SU-DHL-6 (cell line): Measurements from ENCODE around the gene THBS3.

Source experiments
- H2AFZ ChIP-seq: fragments of 200-600 bp; sonication (generic); 2 replicates; pipeline ENCODE4 v1.6.1; 2014; ENCODE audit warnings: low read depth, mild to moderate bottlenecking, moderate library complexity, mixed read lengths, antibody characterized with exemption, low read length; ENCODE audit not compliant: severe bottlenecking
- H3F3A ChIP-seq: fragments of 200-600 bp; shearing (Covaris generic); 2 replicates; pipeline ENCODE4 v1.6.0; 2016; ENCODE audit warnings: antibody characterized with exemption, mild to moderate bottlenecking; ENCODE audit not compliant: insufficient read depth
- H3K27ac ChIP-seq: fragments of 200-600 bp; sonication (generic); 2 replicates; pipeline ENCODE4 v1.5.1; 2016; ENCODE audit warnings: low read depth, mild to moderate bottlenecking, low read length, moderate library complexity, mixed read lengths
- H3K27me3 ChIP-seq: fragments of 200-600 bp; sonication (generic), shearing (Covaris generic); 2 replicates; pipeline ENCODE4 v1.6.0; 2014; ENCODE audit warnings: mild to moderate bottlenecking, low read length
- H3K36me3 ChIP-seq: fragments of 200-600 bp; sonication (generic); 2 replicates; pipeline ENCODE4 v1.6.1; 2014; ENCODE audit warnings: mild to moderate bottlenecking, low read length, mixed read lengths
- H3K4me2 ChIP-seq: fragments of 300-600, 200-600 bp; shearing (Covaris generic), sonication (generic); 2 replicates; pipeline ENCODE4 v1.6.0; 2014; ENCODE audit warnings: low read length, low read depth, mild to moderate bottlenecking; ENCODE audit not compliant: poor library complexity, severe bottlenecking
- H3K4me3 ChIP-seq: fragments of 200-600 bp; sonication (generic); 2 replicates; pipeline ENCODE4 v1.5.1; 2014; ENCODE audit warnings: antibody characterized with exemption, low read length, mild to moderate bottlenecking, mixed read lengths; ENCODE audit not compliant: insufficient read depth, poor library complexity, severe bottlenecking
- H3K79me2 ChIP-seq: fragments of 200-600 bp; sonication (generic); 2 replicates; pipeline ENCODE4 v1.6.1; 2014; ENCODE audit warnings: mild to moderate bottlenecking, low read length, moderate library complexity; ENCODE audit not compliant: insufficient read depth
- H3K9ac ChIP-seq: fragments of 200-600 bp; sonication (generic); 2 replicates; pipeline ENCODE4 v1.7.0; 2014; ENCODE audit warnings: mild to moderate bottlenecking, low read length
- H3K9me2 ChIP-seq: fragments of 200-600 bp; sonication (generic); replicated peaks from 2 replicates; pipeline ENCODE4 v1.6.1; 2014; ENCODE audit warnings: low read length; ENCODE audit not compliant: insufficient read depth
- H3K9me3 ChIP-seq: fragments of 200-600 bp; sonication (generic); 2 replicates; pipeline ENCODE4 v1.6.1; 2014; ENCODE audit warnings: low read length, mixed read lengths; ENCODE audit not compliant: insufficient read depth
- H4K20me1 ChIP-seq: fragments of 200-600 bp; sonication (generic); 2 replicates; pipeline ENCODE4 v1.6.1; 2014; ENCODE audit warnings: low read depth, mild to moderate bottlenecking, antibody characterized with exemption, low read length, moderate library complexity, mixed read lengths
- CTCF ChIP-seq: fragments of 200-600 bp; sonication (generic); IDR thresholded peaks from one replicate; pipeline ENCODE4 v1.5.1; 2017; ENCODE audit warnings: antibody characterized with exemption, mild to moderate bottlenecking, low read length, moderate library complexity; ENCODE audit not compliant: insufficient read depth, poor library complexity, severe bottlenecking
- EZH2phosphoT487 ChIP-seq: fragments of 200-600 bp; sonication (generic), shearing (Covaris generic); conservative IDR thresholded peaks from 2 replicates; pipeline ENCODE4 v1.6.1; 2018; ENCODE audit warnings: mild to moderate bottlenecking, antibody characterized with exemption, low read length, moderate library complexity, mixed read lengths

Gene THBS3

GRCh38 chr1:155254714-155255242, 47.1 kb upstream of the THBS3 start:
- H4K20me1 ChIP-seq: no peaks in the 10 kb centered on the region
- peaks cover 14% of the 10 kb centered on the region; the same call in 1 of the 2 replicates for H3F3A ChIP-seq
- no peaks in the 10 kb centered on the region for H3K27me3 ChIP-seq
- peak overlapping the region; percentile 71 for H3K4me3 ChIP-seq
- H3K9ac ChIP-seq: peak overlapping the region; percentile 76
- H3K79me2 ChIP-seq: no peaks in the 10 kb centered on the region
- no peaks in the 10 kb centered on the region for H3K36me3 ChIP-seq
- peak overlapping the region; percentile 44 for H2AFZ ChIP-seq
- H3K27ac ChIP-seq: peak overlapping the region; percentile 57
- H3K9me3 ChIP-seq: no peaks in the 10 kb centered on the region
- no peaks in the 10 kb centered on the region for H3K9me2 ChIP-seq
- TF ChIP-seq CTCF (no peak), EZH2phosphoT487 (no peak)
- H3K4me2 ChIP-seq: peak overlapping the region; percentile 51

DNA sequence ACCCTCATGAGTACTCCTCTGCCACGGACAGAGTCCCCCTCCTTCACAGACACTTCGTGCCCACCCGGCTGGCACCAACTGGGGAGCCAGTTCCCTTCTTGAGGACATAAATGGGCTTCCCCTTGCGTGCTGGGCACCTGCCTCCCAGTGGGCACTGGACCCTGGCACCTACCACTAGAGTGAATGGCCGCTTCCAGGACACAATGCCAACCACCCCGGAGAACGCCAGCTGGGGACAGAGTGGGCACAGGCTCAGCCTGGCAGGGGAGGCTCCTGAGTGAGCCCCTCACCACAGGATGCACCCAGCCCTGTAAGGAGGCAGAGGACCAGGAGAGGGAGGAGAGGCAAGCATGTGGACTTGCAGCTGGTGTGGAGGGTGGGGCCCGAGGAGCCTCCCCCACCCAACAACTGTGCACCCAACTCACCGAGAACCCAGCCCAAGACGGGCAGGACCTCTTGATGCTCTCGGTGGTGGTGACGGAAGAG, 46.6 kb upstream of the THBS3 start:
- Histone ChIP-seq H3K27me3 (no peaks in the 10 kb centered on the region), H4K20me1 (no peaks in the 10 kb centered on the region), H3K79me2 (no peaks in the 10 kb centered on the region), H3K9ac (peak overlapping the region; percentile 76), H3F3A (peaks cover 14% of the 10 kb centered on the region; the same call in 1 of the 2 replicates), H3K36me3 (no peaks in the 10 kb centered on the region), H3K4me2 (peak overlapping the region; percentile 51), H2AFZ (no peak overlapping the region), H3K9me2 (no peaks in the 10 kb centered on the region), H3K4me3 (peak overlapping the region; percentile 71), H3K9me3 (no peaks in the 10 kb centered on the region), H3K27ac (peak overlapping the region; percentile 57)
- TF ChIP-seq CTCF (no peak), EZH2phosphoT487 (no peak)

DNA sequence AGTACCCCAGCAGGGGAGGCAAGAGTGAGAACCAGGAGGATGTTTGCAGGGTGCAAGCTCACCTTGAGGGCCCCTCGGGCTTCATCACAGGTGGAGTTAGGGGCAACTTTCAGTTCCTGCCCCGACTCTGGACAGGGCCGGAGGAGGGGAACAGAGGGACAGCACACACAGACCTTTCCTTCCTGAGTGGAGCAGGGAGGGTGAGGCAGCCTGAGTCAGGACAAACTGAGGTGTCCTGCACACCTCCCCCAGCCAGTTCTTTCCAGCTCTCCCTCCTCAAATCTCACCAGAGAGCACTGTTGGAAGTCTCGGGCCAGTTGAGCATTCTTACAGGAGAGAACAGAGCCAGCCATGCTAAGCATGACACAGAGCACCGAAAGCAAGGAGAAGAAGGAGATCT, 46.1 kb upstream of the THBS3 start:
- no peak overlapping the region for H2AFZ ChIP-seq
- peak overlapping the region; percentile 51 for H3K4me2 ChIP-seq
- no peaks in the 10 kb centered on the region for H3K27me3 ChIP-seq
- H3K27ac ChIP-seq: peak overlapping the region; percentile 57
- H3K9ac ChIP-seq: peak overlapping the region; percentile 76
- no peaks in the 10 kb centered on the region for H3K36me3 ChIP-seq
- H3F3A ChIP-seq: peaks cover 14% of the 10 kb centered on the region; the same call in 1 of the 2 replicates
- TF ChIP-seq CTCF (no peak), EZH2phosphoT487 (no peak)
- H3K9me3 ChIP-seq: no peaks in the 10 kb centered on the region
- H4K20me1 ChIP-seq: no peaks in the 10 kb centered on the region
- no peaks in the 10 kb centered on the region for H3K79me2 ChIP-seq
- peak overlapping the region; percentile 71 for H3K4me3 ChIP-seq
- no peaks in the 10 kb centered on the region for H3K9me2 ChIP-seq
